ENCODE results near the gene DOC2B.
"Not testable (repeated sequence)": the region's sequence is repeated elsewhere in the genome, so short reads cannot be mapped to it uniquely, and the experiment has no call there.

Gene DOC2B

DNA sequence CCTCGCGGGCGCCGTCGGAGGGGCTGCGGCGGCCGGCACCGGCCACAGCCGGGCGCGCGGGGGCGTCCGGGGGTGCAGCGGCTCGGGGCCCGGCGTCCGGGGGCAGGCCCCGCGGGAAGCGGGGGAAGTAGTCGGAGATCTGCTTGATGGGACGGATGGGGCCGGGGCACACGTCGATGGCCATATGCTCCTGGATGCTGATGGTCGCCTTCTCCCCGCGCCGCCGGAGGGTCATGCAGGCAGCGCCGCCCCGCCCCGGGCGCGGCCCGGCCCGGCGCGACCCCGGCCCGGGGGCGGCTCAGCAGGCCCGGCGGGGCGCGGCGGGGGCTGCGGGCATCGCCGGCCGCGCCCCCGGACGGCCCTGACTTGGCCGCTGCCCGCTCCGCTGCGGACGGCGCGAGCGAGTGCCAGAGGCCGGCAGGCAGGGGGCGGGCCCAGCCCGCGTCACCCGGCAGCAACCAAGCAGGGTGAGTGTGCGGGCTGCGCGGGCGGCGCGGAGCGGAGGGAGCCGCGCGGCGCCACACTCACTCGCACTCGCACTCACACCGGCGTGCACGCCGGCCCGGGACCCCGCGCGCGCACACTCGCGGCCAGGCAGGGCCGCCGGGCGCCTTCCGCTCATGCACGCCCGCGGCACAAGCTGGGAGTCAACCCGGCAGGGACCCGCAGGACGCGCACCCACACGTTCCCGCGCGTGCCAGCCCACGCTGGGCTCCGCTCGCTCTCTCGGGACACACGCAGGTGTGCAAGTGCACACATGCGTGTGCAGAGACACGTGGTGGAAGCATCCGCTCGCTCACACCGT lies at the start of gene DOC2B:
DOC2B (minus strand) TSS at position 406 of the 805 bp plus-strand sequence; CDS start at position 235, 171 bp downstream.
- no peak for DNase-seq

DNA sequence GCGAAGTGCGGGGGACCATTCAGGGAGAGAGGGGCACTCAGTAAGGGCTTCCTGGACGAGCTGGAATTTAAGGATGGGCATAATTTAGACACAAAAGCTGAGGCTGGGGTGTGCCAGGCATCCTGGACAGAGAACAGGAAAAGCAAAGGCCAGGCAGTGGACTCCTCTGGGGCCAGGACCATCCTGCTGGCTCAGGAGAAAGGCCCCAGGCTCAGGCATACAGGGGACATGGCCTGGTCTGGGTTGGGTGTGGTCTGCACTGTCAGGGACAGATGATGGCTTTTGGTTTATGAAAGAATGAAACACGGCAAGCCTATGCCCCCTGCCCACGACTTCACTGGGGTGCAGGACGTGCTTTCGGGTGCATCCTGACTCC lies 48.9 kb upstream of the DOC2B start:
- no peak for DNase-seq

DNA sequence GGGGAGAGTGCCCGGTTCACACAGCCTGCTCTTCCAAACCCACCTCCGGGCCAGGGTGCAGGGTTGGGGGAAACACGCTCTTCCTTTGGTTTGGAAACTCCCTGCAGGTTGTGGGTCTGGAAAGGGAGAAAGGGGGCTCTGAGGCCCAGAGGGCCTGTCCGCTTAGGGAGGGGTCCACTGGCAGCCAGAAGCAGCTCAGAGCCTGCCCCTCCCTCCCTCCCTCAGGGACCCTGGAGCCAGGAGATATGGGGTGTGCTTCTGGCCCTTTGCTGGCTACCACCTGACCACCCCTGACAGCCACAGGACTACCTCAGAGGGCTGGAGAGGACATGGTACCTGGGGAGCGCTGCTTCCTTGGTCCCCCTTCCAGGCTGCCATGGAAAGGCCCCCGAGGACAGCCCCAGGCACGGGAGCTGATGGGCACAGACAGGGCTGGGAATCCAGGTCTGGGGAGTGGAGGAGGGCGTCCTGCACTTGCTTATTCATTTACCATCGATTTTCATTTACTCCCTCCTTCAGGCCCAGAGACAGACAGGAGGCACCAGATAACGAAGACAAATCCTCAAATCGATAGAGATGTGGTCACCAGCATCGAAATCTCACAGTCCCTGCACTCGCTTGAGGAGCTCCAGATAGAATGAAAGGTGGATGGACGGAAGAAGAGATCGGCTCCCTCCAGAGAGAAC lies 48.4 kb upstream of the DOC2B start:
- DNase-seq, result no peak

DNA sequence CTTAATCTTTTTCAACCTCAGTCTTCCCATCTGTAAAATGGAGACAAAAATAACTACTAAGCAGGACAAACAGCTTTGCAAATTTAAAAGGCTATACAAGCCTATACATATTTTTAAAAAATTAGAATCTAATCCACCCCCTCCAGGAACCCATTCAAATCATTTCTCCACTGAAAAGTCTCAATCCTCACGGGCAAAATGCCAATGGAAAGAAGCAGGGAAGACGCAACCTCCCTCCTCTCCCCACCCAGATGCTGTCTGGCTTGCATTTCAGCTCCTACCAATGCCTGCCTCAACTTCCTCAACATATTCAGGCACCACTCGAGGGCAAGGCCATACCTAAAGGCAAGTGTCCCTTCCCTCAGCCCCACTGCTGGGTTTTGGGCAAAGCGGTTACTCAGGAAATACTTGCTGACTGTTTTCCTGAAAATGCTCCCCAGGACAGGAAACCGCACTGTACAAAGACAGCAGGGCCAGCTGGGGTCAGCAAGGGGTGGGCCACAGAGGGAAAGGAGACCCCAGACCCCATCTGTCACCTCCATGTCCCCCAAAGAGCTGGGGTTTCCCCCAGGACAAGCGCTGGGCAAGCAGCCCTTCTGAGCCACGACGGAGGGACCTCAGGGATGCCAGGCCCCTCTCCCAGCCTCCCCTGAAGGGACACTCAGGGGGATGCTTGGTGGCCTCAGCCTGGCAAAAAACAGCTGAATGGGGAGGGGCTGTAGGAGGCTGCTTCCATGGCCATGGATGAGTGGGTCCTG lies 47.7 kb upstream of the DOC2B start:
- DNase-seq, result no peak

DNA sequence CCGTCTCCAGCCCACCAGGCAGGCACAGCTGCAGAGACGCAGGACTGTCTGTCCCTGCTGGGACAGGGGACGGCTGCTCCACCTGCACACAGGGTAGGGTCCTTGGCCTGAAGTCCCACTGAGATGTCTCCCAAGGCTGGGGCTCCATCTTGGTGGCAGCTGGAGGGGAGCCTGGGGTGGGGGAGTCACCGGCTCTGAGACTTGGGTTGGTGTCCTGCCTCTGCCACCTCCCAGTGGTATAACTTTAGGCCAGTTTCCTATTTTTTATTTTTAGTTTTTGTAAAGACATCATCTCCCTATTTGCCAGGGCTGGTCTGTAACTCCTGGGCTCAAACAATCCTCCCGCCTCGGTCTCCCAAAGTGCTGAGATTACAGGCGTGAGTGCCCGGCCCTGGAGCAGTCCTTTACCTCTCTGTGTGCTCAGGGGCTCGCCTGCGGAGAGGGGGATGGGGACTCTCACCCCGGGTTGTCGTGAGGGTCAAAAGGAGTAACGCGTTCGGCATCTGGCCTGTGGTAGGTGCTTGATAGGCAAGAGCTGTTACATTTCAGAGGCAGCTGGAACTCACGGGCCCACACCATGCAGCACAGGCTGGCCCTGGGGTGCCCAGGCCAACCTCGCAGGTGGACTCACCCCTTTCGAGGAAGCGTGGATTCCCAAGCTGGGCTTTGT lies 46.6 kb upstream of the DOC2B start:
- DNase-seq, result no peak

DNA sequence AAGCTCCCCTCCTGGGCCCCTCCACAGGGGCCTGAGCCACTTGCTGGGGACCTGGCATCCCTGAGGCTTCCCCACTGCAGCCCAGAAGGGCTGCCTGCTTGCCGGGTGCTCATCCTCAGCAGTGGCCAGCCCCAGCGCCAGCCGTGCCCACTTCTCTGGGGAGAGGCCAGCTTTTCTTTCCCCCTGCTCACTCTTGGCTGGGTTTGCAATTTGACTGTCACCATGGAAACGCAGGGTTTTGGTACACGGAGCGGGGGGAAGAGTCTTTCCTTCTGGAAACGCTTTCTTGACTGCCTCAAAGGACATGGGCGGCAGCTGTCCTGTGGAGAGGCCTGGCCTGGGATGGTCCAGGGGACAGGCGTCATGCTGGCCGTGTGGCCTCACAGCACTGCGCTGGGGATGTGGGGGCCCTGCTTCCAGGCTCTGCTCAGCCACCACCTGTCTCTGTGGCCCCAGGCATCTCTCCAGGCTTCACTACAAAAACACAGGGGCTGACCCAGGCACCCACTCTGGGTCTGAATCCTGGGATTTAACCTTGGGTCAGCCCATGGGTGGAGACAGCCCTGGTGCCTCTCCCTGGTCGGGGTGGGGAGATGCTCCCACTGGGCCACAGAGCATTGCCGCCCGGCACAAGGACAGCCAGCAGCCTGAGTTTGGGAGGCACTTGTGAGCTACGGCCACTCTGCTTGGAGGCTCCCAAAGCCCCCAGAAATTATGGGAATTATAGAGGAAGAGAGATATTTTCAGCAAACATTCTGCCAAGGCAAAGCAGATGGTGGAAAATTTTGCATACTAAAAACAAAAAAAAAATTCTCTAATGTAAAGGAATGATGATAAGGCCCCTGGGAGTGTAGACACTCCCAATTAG lies 45.9 kb upstream of the DOC2B start:
- DNase-seq, result no peak

DNA sequence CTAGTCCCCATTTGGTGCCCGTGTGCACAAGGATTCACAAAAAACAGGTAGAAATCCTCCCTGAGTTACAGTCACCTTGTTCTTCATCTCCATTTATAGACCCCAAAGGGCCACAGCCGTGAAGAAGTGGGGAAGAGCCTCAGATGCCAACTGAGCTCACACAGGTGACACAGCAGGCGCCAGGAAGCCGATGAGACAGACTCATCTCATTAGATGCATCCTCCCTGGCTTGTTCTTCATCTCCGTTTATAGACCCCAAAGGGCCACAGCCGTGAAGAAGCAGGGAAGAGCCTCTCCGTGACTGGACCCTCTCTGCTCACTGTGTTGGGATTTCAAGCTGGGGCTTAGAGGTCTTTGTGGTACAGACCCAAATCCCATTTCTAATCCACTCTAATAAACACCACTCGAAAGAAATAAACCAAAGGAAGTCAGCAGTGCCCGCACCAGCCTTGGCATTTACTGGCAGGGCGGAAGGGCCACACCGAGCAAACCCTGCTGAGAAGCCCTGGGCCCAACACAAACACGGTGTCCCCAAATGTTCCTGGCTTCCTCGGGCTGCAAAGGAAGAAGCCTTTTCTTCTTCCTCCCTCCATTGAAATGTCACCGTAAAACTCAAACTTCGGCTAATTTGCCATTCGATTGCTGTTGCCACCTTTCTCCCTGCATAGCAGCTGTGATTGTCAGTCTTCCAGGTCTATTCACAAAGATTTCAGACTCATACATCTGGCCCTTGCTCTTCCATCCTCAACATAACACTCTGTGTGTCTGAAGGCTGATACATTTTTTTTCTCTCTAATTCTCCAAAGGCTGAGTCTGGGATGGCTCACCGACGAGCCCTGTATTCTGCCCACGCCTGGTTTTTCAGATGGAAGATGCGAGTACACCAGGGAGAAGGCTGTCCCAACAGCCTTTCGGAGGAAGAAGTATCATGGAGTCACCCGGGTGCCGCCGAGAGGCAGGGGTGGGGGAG lies 44.9 kb upstream of the DOC2B start:
- no peak for DNase-seq

DNA sequence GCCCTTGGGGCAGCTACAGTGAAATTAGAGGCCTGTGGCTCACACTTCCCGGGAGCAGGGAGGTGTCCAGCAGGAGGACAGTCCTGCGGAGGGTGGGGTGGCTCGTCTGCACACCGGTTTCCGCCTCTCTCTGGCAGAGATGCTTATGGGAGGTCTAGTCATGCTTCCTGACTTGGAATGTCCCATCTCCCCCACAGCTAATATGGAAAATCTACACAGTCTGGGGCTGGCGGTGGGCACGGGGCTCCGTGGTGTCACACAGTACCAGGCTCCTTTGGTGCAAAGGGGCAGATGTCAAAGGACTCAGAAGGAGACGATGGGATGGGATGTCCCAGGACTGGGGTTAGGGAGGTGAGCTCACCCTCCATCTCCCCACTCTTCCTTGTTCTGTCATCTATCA lies 44.1 kb upstream of the DOC2B start:
- DNase-seq, result no peak

DNA sequence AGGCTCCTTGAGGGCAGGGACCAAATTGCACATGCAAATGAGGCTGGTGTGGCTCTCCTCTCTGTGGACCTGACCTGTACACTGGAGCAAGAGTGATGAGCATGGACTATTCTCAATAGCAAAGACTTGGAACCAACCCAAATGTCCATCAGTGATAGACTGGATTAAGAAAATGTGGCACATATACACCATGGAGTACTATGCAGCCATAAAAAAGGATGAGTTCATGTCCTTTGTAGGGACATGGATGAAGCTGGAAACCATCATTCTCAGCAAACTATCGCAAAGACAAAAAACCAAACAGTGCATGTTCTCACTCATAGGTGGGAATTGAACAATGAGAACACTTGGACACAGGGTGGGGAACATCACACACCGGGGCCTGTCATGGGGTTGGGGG lies 43.1 kb upstream of the DOC2B start:
- DNase-seq, result not testable (repeated sequence)

DNA sequence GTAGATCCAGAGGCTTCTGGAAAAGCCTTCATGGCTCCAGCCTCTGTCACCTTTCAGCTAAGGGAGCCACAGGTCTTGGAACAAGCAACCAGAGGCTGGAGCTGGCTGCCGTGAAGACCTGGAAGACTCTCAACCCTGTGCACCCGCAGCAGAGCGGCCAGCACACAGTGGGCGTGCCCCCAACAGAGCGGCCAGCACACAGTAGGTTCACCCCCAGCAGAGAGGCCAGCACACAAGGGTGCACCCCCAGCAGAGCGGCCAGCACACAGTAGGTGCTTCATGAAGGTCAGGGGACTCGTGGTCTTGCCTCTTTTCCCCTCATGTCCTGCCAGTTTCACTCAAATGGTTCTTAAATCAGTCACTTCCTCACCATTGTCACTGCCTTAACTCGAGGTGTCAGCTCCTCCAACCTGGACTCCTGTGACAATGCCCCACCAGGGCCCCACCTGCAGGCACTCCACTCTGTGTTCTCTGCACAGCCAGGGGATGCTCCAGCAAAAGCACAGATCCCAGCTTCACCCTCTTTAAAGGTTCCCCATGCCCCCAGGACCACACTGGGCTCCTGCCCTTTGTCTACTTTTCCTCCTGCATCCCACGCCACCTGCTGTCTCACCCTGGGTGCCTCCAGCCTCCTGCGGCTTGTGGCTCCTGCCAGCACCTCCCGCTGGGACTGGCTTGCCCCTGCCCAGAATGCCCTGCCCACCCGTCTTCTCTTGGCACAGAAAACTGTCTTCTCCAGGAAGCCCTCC lies 42.4 kb upstream of the DOC2B start:
- no peak for DNase-seq

DNA sequence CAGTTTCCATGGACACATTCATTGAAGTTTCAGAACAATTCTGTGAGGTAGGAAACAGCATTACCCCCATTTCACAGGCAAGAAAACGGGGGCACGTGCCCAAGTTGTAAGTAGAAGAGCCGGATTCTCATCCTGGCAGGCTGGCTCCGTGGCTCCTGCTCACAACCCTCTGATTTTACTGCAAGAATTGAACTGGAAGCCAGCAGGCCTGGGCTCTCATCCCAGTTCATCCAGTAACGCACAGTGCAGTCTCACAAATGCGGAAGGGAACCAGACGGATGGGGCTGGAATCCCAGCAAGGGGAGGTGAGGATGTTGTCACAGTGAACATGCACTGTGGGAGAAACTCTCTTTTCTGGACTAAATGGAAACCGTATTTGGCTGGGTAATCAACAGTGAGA lies 40.7 kb upstream of the DOC2B start:
- DNase-seq, result no peak

DNA sequence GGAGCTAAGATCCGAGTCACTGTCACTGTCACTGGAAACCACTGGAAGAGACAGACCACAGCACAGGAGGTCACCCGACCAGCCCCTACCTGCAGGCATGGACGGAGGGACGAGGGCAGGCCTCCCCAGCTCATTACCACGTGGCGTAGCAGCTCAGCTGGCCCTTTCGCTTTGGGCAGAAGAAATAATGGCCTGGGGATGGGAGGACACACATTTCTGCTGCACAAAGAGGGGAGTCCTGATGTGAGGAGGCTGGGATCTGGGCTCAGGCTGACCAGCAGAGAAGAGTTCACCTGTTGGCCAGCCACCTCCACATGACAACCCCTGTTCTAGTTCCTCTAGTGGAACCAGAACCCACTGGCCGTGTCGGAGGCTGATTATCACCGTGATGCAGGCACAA lies 38.2 kb upstream of the DOC2B start:
- DNase-seq, result no peak

DNA sequence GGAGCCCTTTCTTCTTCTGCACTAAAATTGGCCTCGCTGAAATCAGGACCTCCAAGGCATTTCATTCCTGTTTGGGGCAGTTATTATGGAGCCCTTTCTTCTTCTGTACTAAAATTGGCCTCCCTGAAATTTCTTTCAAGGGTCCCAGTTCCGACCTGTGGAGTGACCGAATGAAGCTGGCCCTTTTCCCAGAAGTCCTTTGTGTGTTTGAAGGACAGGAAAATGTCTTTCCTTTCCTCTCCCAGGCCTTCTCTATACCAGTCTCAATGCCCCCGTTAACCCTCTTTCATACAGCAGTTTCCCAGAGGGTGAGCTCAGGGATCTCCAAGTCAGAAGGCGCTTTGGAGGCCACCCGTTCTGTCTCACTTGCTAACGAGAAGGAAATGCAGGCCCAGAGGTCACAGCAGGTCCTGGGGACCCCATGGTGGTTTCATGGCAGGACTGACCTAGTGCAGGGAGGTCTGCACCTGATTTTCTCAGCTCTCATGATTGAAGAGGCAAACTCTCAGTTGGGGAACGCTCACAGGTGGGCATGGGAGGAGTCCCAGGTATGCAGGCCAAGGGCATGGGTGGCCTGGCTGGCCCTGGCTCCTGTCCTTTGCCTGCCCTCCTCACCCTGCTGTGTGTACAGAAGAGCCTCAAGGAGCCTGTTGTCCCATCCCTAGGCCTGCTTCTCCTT lies 37.1 kb upstream of the DOC2B start:
- no peak for DNase-seq

DNA sequence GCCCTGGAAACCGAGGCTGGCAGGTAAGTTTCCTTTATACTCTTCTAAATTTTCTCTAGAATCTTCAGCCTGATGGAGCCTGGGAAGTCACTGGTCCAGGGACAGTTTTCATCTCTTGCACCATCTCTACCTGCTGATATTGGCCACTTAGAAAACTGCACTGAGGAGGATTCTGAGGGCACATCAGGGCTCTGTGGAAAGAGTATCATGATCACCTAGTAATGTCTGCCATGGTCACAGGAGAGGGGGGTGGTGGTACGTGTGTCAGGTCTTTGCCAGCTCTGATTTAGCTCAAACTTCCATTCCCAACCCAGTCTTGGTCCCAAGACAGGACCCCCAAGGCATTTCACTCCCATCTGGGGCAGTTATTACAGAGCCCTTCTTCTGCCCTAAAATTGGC lies 35.2 kb upstream of the DOC2B start:
- DNase-seq, result no peak

DNA sequence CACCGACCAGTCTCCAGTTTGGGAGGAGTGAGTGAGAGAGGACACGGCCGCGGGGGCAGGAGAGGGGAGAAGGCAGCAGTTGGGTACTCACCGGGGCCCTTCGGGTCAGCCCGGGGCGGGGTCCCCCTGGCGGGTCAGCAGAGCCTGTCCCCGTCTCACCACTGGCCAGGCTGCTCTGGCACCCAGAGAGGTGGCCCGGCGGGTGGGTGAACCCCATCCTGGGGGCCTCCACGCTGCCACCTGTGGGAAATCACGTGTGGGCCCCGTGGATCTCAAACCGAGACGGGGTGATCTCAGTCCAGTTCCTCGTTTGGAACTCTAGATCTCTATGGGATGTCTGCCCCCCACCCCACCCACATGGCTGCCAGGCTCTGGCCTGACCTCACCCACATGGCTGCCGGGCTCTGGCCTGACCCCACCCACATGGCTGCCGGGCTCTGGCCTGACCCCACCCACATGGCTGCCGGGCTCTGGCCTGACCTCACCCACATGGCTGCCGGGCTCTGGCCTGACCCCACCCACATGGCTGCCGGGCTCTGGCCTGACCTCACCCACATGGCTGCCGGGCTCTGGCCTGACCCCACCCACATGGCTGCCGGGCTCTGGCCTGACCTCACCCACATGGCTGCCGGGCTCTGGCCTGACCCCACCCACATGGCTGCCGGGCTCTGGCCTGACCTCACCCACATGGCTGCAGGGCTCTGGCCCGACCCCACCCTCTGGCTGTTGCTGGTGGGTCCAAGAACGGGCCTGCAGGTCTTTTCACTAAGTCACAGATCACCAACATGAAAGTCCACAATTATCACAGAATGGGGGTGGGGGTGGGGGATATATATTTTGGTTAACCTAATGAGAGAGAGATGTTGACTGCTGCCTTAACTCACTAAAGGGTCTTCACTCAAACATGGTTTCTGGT lies 34.4 kb upstream of the DOC2B start:
- DNase-seq, result not testable (repeated sequence)

DNA sequence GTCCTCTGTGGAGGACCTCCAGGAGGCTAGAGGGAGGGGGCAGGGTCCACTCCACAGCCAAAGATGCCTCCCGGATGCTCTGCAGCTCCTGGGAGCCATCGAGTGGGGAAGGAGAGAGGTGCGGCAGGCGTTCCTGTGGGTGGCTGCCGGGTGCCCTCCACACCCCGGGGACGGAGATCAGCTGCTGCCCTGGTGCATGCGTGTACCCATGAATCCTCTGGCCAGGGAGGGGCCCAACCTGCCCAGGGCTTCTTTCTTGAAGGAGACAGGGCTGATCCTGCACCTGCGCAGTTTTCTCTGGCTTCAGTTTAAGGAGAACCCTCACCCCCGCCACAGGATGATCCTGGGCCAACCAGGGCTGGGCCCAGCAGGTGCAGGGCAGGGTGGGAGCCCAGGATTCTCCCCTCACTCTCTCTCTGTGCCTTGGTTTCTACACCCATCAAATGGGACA lies 33.5 kb upstream of the DOC2B start:
- no peak for DNase-seq

DNA sequence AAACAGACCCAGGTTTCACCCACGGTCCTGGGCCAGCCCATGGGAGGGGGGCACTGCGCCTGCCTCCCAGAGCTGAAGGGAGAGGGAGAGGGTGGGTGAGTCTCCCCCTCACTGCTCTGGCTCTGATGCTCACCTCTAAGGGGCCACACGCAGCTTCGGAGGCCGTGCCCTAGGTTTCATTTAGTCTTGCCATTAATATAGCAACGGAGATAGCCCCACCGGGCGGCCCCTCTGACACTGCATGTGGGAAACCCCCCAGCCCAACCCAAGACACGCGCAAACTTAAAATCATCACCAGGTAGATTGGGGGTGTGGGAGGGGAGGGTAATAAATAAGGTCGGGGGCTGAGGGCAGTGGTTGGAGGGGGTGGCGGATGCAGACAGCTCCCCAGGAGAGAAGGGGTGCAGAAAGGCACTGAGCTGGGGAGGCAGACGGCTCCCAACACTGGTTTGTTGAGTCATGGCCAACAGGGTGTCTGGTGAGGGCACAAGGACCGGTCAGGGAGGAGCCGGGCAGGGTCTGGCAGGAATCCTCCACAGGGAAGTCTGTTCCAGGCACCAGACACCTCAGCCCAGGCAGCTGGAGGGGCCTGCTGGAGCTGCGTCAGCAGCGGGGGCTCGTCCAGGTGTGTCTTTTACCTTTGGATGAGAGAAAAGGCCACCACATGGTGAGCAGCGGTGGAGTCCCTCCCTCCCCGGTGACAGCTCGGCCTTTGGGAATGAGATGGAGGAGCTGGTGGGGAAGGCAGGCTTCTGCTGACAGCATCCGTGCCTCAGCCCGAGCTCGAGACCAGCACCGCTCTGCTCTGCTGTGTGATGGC lies 32.0 kb upstream of the DOC2B start:
- no peak for DNase-seq

Measured in CD4-positive, alpha-beta T cell treated with Interleukin-21 for 1 hour (primary cell).